SU-DHL-6 (cell line): ENCODE measurements around the gene GMDS.

Experiments used
- H2AFZ ChIP-seq: fragments of 200-600 bp; sonication (generic); 2 replicates; pipeline ENCODE4 v1.6.1; 2014; ENCODE audit warnings: low read depth, mild to moderate bottlenecking, moderate library complexity, mixed read lengths, antibody characterized with exemption, low read length; ENCODE audit not compliant: severe bottlenecking
- H3F3A ChIP-seq: fragments of 200-600 bp; shearing (Covaris generic); 2 replicates; pipeline ENCODE4 v1.6.0; 2016; ENCODE audit warnings: antibody characterized with exemption, mild to moderate bottlenecking; ENCODE audit not compliant: insufficient read depth
- H3K27ac ChIP-seq: fragments of 200-600 bp; sonication (generic); 2 replicates; pipeline ENCODE4 v1.5.1; 2016; ENCODE audit warnings: low read depth, mild to moderate bottlenecking, low read length, moderate library complexity, mixed read lengths
- H3K27me3 ChIP-seq: fragments of 200-600 bp; sonication (generic), shearing (Covaris generic); 2 replicates; pipeline ENCODE4 v1.6.0; 2014; ENCODE audit warnings: mild to moderate bottlenecking, low read length
- H3K36me3 ChIP-seq: fragments of 200-600 bp; sonication (generic); 2 replicates; pipeline ENCODE4 v1.6.1; 2014; ENCODE audit warnings: mild to moderate bottlenecking, low read length, mixed read lengths
- H3K4me2 ChIP-seq: fragments of 300-600, 200-600 bp; shearing (Covaris generic), sonication (generic); 2 replicates; pipeline ENCODE4 v1.6.0; 2014; ENCODE audit warnings: low read length, low read depth, mild to moderate bottlenecking; ENCODE audit not compliant: poor library complexity, severe bottlenecking
- H3K4me3 ChIP-seq: fragments of 200-600 bp; sonication (generic); 2 replicates; pipeline ENCODE4 v1.5.1; 2014; ENCODE audit warnings: antibody characterized with exemption, low read length, mild to moderate bottlenecking, mixed read lengths; ENCODE audit not compliant: insufficient read depth, poor library complexity, severe bottlenecking
- H3K79me2 ChIP-seq: fragments of 200-600 bp; sonication (generic); 2 replicates; pipeline ENCODE4 v1.6.1; 2014; ENCODE audit warnings: mild to moderate bottlenecking, low read length, moderate library complexity; ENCODE audit not compliant: insufficient read depth
- H3K9ac ChIP-seq: fragments of 200-600 bp; sonication (generic); 2 replicates; pipeline ENCODE4 v1.7.0; 2014; ENCODE audit warnings: mild to moderate bottlenecking, low read length
- H3K9me2 ChIP-seq: fragments of 200-600 bp; sonication (generic); replicated peaks from 2 replicates; pipeline ENCODE4 v1.6.1; 2014; ENCODE audit warnings: low read length; ENCODE audit not compliant: insufficient read depth
- H3K9me3 ChIP-seq: fragments of 200-600 bp; sonication (generic); 2 replicates; pipeline ENCODE4 v1.6.1; 2014; ENCODE audit warnings: low read length, mixed read lengths; ENCODE audit not compliant: insufficient read depth
- H4K20me1 ChIP-seq: fragments of 200-600 bp; sonication (generic); 2 replicates; pipeline ENCODE4 v1.6.1; 2014; ENCODE audit warnings: low read depth, mild to moderate bottlenecking, antibody characterized with exemption, low read length, moderate library complexity, mixed read lengths
- CTCF ChIP-seq: fragments of 200-600 bp; sonication (generic); IDR thresholded peaks from one replicate; pipeline ENCODE4 v1.5.1; 2017; ENCODE audit warnings: antibody characterized with exemption, mild to moderate bottlenecking, low read length, moderate library complexity; ENCODE audit not compliant: insufficient read depth, poor library complexity, severe bottlenecking
- EZH2phosphoT487 ChIP-seq: fragments of 200-600 bp; sonication (generic), shearing (Covaris generic); conservative IDR thresholded peaks from 2 replicates; pipeline ENCODE4 v1.6.1; 2018; ENCODE audit warnings: mild to moderate bottlenecking, antibody characterized with exemption, low read length, moderate library complexity, mixed read lengths

Gene GMDS

GRCh38 chr6:1610497-1611321 is 634.7 kb downstream of the GMDS start:
- Histone ChIP-seq H3K9me2 (no peaks in the 10 kb centered on the region), H3K4me2 (no peak overlapping the region), H3K27ac (no peak overlapping the region), H3K9me3 (no peaks in the 10 kb centered on the region), H4K20me1 (no peaks in the 10 kb centered on the region), H3K36me3 (no peaks in the 10 kb centered on the region), H3K27me3 (no peaks in the 10 kb centered on the region), H3K4me3 (no peak overlapping the region), H2AFZ (no peak overlapping the region), H3F3A (peaks cover 16% of the 10 kb centered on the region), H3K79me2 (no peaks in the 10 kb centered on the region), H3K9ac (no peak overlapping the region)
- TF ChIP-seq CTCF (no peak), EZH2phosphoT487 (no peak)

GRCh38 chr6:1609648-1610496 is 635.5 kb downstream of the GMDS start, which contains the start of gene FOXC1:
FOXC1 (plus strand) TSS chr6:1609915; CDS start chr6:1610446, 531 bp downstream.
- Histone ChIP-seq H3F3A (peaks cover 16% of the 10 kb centered on the region), H3K79me2 (no peaks in the 10 kb centered on the region), H3K27me3 (no peaks in the 10 kb centered on the region), H2AFZ (peak within 1 kb of the TSS; percentile 81), H3K9me2 (no peaks in the 10 kb centered on the region), H3K9me3 (no peaks in the 10 kb centered on the region), H3K36me3 (no peaks in the 10 kb centered on the region), H3K27ac (no peak within 1 kb of the TSS), H3K9ac (peak within 1 kb of the TSS; percentile 49), H4K20me1 (no peaks in the 10 kb centered on the region), H3K4me3 (peak within 1 kb of the TSS; percentile 64), H3K4me2 (peak within 1 kb of the TSS; percentile 63)
- TF ChIP-seq EZH2phosphoT487 (no peak), CTCF (no peak)

GRCh38 chr6:1609041-1609647 is 636.3 kb downstream of the GMDS start:
- Histone ChIP-seq H2AFZ (peak overlapping the region; percentile 81), H3K79me2 (no peaks in the 10 kb centered on the region), H3K36me3 (no peaks in the 10 kb centered on the region), H3K9ac (peak overlapping the region; percentile 49), H3K27ac (no peak overlapping the region), H3K27me3 (no peaks in the 10 kb centered on the region), H4K20me1 (no peaks in the 10 kb centered on the region), H3F3A (peaks cover 16% of the 10 kb centered on the region), H3K9me2 (no peaks in the 10 kb centered on the region), H3K4me2 (peak overlapping the region; percentile 63), H3K9me3 (no peaks in the 10 kb centered on the region), H3K4me3 (peak overlapping the region; percentile 64)
- TF ChIP-seq EZH2phosphoT487: peak; percentile 94; the same call in 1 of the 2 replicates
- TF ChIP-seq CTCF: no peak
